Prostate gland (tissue), 2 donors: ENCODE measurements around the gene INO80E.

Source experiments
- POLR2A ChIP-seq: fragments of 450-650 bp; IDR thresholded peaks from one replicate; pipeline ENCODE4 v1.6.1; 2016; ENCODE audit warnings: antibody characterized with exemption, mild to moderate bottlenecking
- TF ChIP-seq, protein P1 (sequence below), 4 experiments: fragments of 200-600 bp in 2 of 4; fragments of 450-650 bp in 2 of 4; sonication (generic) in 2 of 4; IDR thresholded peaks; 1 replicate in 3 of 4; 2 replicates in 1 of 4; pipeline ENCODE4 v1.5.1; 2016 to 2019; ENCODE audit warnings: antibody characterized with exemption in 4 of 4, mild to moderate bottlenecking in 2 of 4, moderate library complexity in 2 of 4

DNA sequence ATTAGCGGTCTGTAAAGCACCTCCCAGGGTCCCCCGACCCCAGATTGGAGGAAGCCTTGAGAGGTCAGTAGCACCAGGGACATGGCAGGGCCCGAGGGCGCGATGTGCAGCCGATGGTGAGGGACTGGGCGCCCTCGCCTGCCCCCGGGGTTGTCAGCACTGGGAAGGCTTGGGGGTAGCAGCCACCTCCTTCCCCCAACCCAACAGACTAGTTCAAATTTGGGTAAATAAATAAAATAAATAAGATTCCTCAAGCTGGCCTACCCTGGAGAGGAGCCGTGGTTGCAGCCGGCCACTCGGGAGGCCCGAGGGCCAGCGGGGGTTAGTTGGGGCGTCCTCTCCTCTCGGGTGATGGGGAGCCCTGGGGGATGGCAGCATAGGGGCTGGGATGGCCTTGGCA, 28.4 kb downstream of the INO80E start:
- TF ChIP-seq, protein P1, sequence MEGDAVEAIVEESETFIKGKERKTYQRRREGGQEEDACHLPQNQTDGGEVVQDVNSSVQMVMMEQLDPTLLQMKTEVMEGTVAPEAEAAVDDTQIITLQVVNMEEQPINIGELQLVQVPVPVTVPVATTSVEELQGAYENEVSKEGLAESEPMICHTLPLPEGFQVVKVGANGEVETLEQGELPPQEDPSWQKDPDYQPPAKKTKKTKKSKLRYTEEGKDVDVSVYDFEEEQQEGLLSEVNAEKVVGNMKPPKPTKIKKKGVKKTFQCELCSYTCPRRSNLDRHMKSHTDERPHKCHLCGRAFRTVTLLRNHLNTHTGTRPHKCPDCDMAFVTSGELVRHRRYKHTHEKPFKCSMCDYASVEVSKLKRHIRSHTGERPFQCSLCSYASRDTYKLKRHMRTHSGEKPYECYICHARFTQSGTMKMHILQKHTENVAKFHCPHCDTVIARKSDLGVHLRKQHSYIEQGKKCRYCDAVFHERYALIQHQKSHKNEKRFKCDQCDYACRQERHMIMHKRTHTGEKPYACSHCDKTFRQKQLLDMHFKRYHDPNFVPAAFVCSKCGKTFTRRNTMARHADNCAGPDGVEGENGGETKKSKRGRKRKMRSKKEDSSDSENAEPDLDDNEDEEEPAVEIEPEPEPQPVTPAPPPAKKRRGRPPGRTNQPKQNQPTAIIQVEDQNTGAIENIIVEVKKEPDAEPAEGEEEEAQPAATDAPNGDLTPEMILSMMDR (IDR thresholded peaks at IDR 0.05) = no peak
- TF ChIP-seq POLR2A = no peak
